Testis (tissue), 3 donors: ENCODE data around the gene HHLA2. TPM values are rescaled to one million over a fixed set of nuclear protein-coding genes. Genes with fewer than 3 reads are reported as not detected.

Experiments
- DNase-seq: peaks from one replicate; pipeline ENCODE4 v3.0.0-alpha.2; 2019
- H3K27ac ChIP-seq, 2 donors: fragments of 200-600 bp; sonication (generic); one replicate each; pipeline ENCODE4 v1.5.1; 2019
- H3K27me3 ChIP-seq: fragments of 200-600 bp; sonication (generic); one replicate; pipeline ENCODE4 v1.5.1; 2019
- H3K36me3 ChIP-seq: fragments of 200-600 bp; sonication (generic); one replicate; pipeline ENCODE4 v1.5.1; 2017; ENCODE audit warnings: low read depth; ENCODE audit errors: missing control alignments
- H3K4me1 ChIP-seq: fragments of 200-600 bp; sonication (generic); one replicate; pipeline ENCODE4 v1.5.1; 2019
- H3K4me3 ChIP-seq, 2 donors: fragments of 200-600 bp; sonication (generic); one replicate each; pipeline ENCODE4 v1.5.1; 2017 to 2019
- H3K9me3 ChIP-seq: fragments of 200-600 bp; sonication (generic); one replicate; pipeline ENCODE4 v1.5.1; 2017
- POLR2A ChIP-seq: fragments of 450-650 bp; IDR thresholded peaks from one replicate; pipeline ENCODE4 v1.6.1; 2017; ENCODE audit warnings: antibody characterized with exemption, mild to moderate bottlenecking, moderate library complexity
- WGBS, 2 donors: methylation state at CpG; one replicate each; pipeline ENCODE4 v1.1.5; 2018; 5-methylcytosine and 5-hydroxymethylcytosine counted together
- intact Hi-C: fragments of 100-400 bp; cut with DNase I; formaldehyde crosslinking; loops from one replicate; pipeline ENCODE4 v1.15.1; 2023; ENCODE audit warnings: low total_unique reads
- polyA plus RNA-seq: library from polyadenylated mRNA; stranded (reverse); fragments of 350-450 nt; fragmentation: Illumina TruSeq; extraction: RNeasy Lipid Tissue Mini Kit (QIAGEN cat#74804); gene quantifications from one replicate; pipeline ENCODE4 v1.2.3, GENCODE V29; 2014; ENCODE audit warnings: low read depth, low replicate concordance; ENCODE audit not compliant: insufficient read depth
- total RNA-seq, 2 donors: library from RNA; depleted of rRNA; stranded (reverse); fragments of >200 nt; gene quantifications; one replicate each; pipeline ENCODE4 v1.2.3, GENCODE V29; 2016
- TF ChIP-seq, protein P1 (sequence below), 3 experiments: fragments of 450-650 bp in 2 of 3; fragments of 200-600 bp in 1 of 3; sonication (generic) in 1 of 3; IDR thresholded peaks; one replicate each; pipeline ENCODE4 v1.5.1; 2016 to 2019; ENCODE audit warnings: antibody characterized with exemption in 3 of 3, mild to moderate bottlenecking in 2 of 3, moderate library complexity in 1 of 3

The HHLA2 gene
- total and polyA plus RNA-seq, 3 donors from 2014 or later: 1.5 to 6.7 (median 5.2) TPM

DNA sequence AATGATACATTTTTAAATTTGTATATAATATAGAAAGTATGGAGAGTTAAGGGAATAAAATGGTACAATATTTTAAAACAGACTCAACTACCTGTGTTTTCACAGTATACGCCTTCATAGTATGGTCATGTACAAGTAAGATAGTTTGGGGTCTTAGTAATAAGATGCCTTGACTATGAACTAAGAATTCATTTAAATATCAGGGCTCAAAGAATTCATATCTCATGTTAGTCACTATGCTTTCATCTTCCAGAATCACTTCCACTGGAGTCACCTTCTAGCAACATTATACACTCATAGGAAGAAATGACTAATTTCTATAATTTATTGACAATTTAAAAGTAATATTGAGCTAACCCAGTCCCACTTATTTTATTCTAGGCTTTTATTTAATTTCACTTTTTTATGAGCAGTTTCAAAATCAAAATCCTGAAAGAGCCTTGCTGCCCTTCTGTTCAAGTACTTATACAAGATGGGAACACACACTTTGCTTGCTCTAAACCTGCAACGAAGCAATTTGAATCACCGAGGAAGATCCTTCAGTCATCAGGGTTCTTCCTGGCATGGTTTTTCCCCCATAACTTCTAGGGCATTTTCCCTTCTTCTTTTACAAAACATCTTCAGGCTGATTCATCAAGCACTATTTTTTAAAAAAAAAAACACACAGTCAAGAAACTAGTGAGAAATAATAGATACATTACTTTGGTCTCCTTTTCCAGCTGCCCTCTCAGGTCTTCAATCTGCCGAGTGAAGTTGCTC, 119.9 kb downstream of the HHLA2 start:
- Histone ChIP-seq H3K9me3 (no peaks in the 10 kb centered on the region), H3K27me3 (no peaks in the 10 kb centered on the region), H3K36me3 (no peaks in the 10 kb centered on the region), H3K27ac (no peak overlapping the region), H3K4me1 (no peaks in the 10 kb centered on the region), H3K4me3 (no peak overlapping the region)
- TF ChIP-seq, protein P1, sequence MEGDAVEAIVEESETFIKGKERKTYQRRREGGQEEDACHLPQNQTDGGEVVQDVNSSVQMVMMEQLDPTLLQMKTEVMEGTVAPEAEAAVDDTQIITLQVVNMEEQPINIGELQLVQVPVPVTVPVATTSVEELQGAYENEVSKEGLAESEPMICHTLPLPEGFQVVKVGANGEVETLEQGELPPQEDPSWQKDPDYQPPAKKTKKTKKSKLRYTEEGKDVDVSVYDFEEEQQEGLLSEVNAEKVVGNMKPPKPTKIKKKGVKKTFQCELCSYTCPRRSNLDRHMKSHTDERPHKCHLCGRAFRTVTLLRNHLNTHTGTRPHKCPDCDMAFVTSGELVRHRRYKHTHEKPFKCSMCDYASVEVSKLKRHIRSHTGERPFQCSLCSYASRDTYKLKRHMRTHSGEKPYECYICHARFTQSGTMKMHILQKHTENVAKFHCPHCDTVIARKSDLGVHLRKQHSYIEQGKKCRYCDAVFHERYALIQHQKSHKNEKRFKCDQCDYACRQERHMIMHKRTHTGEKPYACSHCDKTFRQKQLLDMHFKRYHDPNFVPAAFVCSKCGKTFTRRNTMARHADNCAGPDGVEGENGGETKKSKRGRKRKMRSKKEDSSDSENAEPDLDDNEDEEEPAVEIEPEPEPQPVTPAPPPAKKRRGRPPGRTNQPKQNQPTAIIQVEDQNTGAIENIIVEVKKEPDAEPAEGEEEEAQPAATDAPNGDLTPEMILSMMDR (IDR thresholded peaks at IDR 0.05): no peak
- TF ChIP-seq POLR2A: no peak
- no peak for DNase-seq
- intact Hi-C loops: no loop called here
- WGBS, 2 donors: 87 to 95% methylated on average over 4 of the region's 4 CpGs

DNA sequence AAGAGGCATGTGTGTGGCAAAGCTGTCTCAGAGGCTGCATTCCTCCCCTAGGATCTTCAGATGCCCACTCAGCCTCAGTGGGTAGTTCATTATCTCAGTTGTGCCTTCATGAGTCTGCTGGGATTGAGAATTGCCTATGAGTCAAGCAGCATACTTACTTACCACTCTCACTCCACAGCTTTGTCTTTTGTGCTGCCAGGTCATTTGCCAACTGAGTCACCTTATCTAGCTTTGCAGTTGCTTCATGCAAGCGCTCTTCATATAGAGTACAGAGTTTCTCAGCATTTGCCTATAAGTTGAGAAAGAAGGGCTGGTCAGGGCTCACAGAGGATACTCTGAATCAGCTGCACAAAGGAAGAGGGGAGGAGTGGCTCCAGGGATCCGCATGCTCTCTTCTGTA, 124.6 kb downstream of the HHLA2 start:
- 96 to 100% methylated on average over 2 of the region's 2 CpGs for WGBS, 2 donors
- no peak overlapping the region for H3K27ac ChIP-seq
- H3K4me1 ChIP-seq: no peaks in the 10 kb centered on the region
- intact Hi-C loops: no loop called here
- no peak overlapping the region for H3K4me3 ChIP-seq
- H3K36me3 ChIP-seq: no peaks in the 10 kb centered on the region
- no peaks in the 10 kb centered on the region for H3K27me3 ChIP-seq
- H3K9me3 ChIP-seq: no peaks in the 10 kb centered on the region
- DNase-seq: no peak
- TF ChIP-seq, protein P1 (IDR thresholded peaks at IDR 0.05): no peak
- no peak for TF ChIP-seq POLR2A

Other genes starting within 250 kb of the HHLA2 start
- gene CD47, start 205.5 kb upstream of the HHLA2 start, total RNA-seq: 10 to 100 TPM; 43.5 to 49.9 TPM
- 129 TPM for gene CD47, start 205.5 kb upstream of the HHLA2 start, polyA plus RNA-seq
- 100 to 1,000 TPM; 112 to 185 TPM for gene IFT57, start 74.1 kb upstream of the HHLA2 start, total RNA-seq
- gene IFT57, start 74.1 kb upstream of the HHLA2 start, polyA plus RNA-seq: 211 TPM
- 1 to 10 TPM; 1.8 to 2.2 TPM for gene MYH15, start 214.0 kb downstream of the HHLA2 start, total RNA-seq
- gene MYH15, start 214.0 kb downstream of the HHLA2 start, polyA plus RNA-seq: 0.91 TPM